ENCODE results near the gene FOXI1. TPM values are rescaled to one million over a fixed set of nuclear protein-coding genes. Genes with fewer than 3 reads are reported as not detected.

FOXI1 gene
- total RNA-seq, 1 experiment from 2014 or later: not detected

DNA sequence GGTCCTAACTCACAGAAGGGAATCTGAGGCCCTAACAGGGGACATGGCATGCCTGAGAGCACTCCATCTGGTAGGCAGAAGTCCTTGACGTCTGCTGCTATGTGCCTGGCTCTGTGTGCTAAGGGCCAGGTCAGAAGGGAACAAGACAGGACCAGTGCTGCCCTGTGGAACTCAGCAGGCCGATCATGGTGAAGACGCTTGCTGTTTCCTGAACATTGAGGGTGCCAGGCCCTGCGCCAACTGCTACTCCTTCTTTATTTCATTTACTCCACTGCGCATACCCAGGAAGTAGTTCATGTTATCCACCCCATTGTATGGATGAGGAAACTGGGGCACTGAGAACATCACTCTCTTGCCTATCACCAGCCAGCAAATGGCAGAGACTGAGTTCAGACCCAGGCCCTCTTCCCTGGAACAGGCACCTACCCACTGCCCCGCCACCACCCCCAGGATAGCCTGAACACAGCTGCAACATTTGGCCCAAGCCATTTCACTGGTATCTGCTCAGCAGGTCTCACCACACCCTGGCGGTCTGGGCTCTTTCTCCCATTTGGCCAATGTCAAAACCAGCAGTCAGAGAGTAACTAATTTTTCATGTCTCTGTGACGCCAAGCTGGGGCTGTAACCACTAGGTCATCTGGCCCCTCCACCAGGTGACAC is 24.8 kb upstream of the FOXI1 start:
- H3K4me3 ChIP-seq: no peak overlapping the region
- no peak overlapping the region for H2AFZ ChIP-seq
- no peaks in the 10 kb centered on the region for H3K4me1 ChIP-seq (replicated peaks; ENCODE audit: insufficient read depth)
- H3K9me2 ChIP-seq (ENCODE audit: insufficient read depth): no peaks in the 10 kb centered on the region
- H3K27me3 ChIP-seq (ENCODE audit: insufficient read depth, low read depth): no peaks in the 10 kb centered on the region
- no peaks in the 10 kb centered on the region for H3K9me3 ChIP-seq (ENCODE audit: insufficient read depth, low read depth)
- no peak for DNase-seq
- H3K36me3 ChIP-seq (ENCODE audit: low read depth): no peaks in the 10 kb centered on the region
- H3K79me2 ChIP-seq (ENCODE audit: low read depth): no peaks in the 10 kb centered on the region
- BruUV-seq (replicated peaks): no TSS peak
- no peak overlapping the region for H3K27ac ChIP-seq
- POLR2A ChIA-PET (ENCODE audit: unreplicated experiment): no interaction called here
- CTCF ChIA-PET: no interaction called here
- intact Hi-C loops (cut with micrococcal nuclease; ENCODE audit: unreplicated experiment): no loop called here
- no peaks in the 10 kb centered on the region for H3F3A ChIP-seq (ENCODE audit: insufficient read depth, low read depth)
- TF ChIP-seq EZH2 (IDR thresholded peaks at IDR 0.05; ENCODE audit: low read depth): no peak
- TF ChIP-seq, protein P1, sequence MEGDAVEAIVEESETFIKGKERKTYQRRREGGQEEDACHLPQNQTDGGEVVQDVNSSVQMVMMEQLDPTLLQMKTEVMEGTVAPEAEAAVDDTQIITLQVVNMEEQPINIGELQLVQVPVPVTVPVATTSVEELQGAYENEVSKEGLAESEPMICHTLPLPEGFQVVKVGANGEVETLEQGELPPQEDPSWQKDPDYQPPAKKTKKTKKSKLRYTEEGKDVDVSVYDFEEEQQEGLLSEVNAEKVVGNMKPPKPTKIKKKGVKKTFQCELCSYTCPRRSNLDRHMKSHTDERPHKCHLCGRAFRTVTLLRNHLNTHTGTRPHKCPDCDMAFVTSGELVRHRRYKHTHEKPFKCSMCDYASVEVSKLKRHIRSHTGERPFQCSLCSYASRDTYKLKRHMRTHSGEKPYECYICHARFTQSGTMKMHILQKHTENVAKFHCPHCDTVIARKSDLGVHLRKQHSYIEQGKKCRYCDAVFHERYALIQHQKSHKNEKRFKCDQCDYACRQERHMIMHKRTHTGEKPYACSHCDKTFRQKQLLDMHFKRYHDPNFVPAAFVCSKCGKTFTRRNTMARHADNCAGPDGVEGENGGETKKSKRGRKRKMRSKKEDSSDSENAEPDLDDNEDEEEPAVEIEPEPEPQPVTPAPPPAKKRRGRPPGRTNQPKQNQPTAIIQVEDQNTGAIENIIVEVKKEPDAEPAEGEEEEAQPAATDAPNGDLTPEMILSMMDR (conservative IDR thresholded peaks at IDR 0.05): no peak
- no peaks in the 10 kb centered on the region for H4K20me1 ChIP-seq (ENCODE audit: insufficient read depth)
- H3K4me2 ChIP-seq: no peak overlapping the region

DNA sequence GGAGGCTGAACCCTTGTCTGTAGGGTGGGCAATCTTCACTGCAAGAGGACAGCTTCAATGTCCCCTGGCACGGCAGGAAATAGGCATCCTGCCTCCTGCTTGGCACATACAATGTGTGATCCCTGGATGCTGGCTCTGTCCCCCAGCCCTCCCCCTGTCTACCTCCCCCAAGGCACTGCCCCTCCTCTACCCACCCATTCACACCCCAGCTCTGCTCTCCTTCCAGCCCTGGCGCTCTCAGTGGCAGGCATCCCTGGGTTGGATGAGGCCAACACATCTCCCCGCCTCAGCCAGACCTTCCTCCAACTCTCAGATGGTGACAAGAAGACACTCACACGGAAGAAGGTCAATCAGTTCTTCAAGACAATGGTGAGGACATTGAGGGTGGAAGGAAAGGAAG is 24.1 kb upstream of the FOXI1 start:
- no peak for DNase-seq
- Histone ChIP-seq H3K36me3 (ENCODE audit: low read depth) (no peaks in the 10 kb centered on the region), H3K9me2 (ENCODE audit: insufficient read depth) (no peaks in the 10 kb centered on the region), H3K4me1 (replicated peaks; ENCODE audit: insufficient read depth) (no peaks in the 10 kb centered on the region), H3K79me2 (ENCODE audit: low read depth) (no peaks in the 10 kb centered on the region), H3K4me2 (no peak overlapping the region), H3K27me3 (ENCODE audit: insufficient read depth, low read depth) (no peaks in the 10 kb centered on the region), H3K4me3 (no peak overlapping the region), H3K9me3 (ENCODE audit: insufficient read depth, low read depth) (no peaks in the 10 kb centered on the region), H4K20me1 (ENCODE audit: insufficient read depth) (no peaks in the 10 kb centered on the region), H3K27ac (no peak overlapping the region), H2AFZ (no peak overlapping the region), H3F3A (ENCODE audit: insufficient read depth, low read depth) (no peaks in the 10 kb centered on the region)
- POLR2A ChIA-PET (ENCODE audit: unreplicated experiment): no interaction called here
- intact Hi-C loops (cut with micrococcal nuclease; ENCODE audit: unreplicated experiment): no loop called here
- no peak for TF ChIP-seq EZH2 (IDR thresholded peaks at IDR 0.05; ENCODE audit: low read depth)
- BruUV-seq (replicated peaks): no TSS peak
- CTCF ChIA-PET: no interaction called here

DNA sequence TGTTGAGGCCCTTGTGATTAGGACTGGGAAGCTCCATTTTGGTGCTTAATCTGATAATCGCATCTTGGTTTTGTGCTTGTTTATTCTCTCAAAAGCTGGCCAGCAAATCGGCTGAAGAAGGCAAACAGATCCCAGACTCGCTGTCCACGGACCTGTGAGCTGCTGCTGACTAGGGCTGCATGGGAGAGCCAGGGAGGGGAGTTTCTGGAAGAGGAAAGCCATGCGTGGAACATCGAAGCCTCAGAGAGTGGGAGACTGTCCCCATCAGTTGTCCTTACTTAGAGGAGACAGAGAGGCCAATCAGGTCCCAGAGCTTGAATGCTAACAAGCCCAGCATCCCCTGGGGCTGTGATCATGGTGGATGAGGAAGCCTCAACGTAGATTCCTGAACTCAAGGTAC is 23.0 kb upstream of the FOXI1 start:
- Histone ChIP-seq H4K20me1 (ENCODE audit: insufficient read depth) (no peaks in the 10 kb centered on the region), H3K79me2 (ENCODE audit: low read depth) (no peaks in the 10 kb centered on the region), H3K4me3 (no peak overlapping the region), H3K4me2 (no peak overlapping the region), H3K36me3 (ENCODE audit: low read depth) (no peaks in the 10 kb centered on the region), H3K27me3 (ENCODE audit: insufficient read depth, low read depth) (no peaks in the 10 kb centered on the region), H3K9me3 (ENCODE audit: insufficient read depth, low read depth) (no peaks in the 10 kb centered on the region), H3K27ac (no peak overlapping the region), H3K4me1 (replicated peaks; ENCODE audit: insufficient read depth) (no peaks in the 10 kb centered on the region), H3F3A (ENCODE audit: insufficient read depth, low read depth) (no peaks in the 10 kb centered on the region), H2AFZ (no peak overlapping the region), H3K9me2 (ENCODE audit: insufficient read depth) (no peaks in the 10 kb centered on the region)
- intact Hi-C loops (cut with micrococcal nuclease; ENCODE audit: unreplicated experiment): no loop called here
- ChIA-PET POLR2A (ENCODE audit: unreplicated experiment) (no interaction called here), CTCF (no interaction called here)
- DNase-seq: no peak
- TF ChIP-seq, protein P1 (conservative IDR thresholded peaks at IDR 0.05): no peak
- no TSS peak for BruUV-seq (replicated peaks)

DNA sequence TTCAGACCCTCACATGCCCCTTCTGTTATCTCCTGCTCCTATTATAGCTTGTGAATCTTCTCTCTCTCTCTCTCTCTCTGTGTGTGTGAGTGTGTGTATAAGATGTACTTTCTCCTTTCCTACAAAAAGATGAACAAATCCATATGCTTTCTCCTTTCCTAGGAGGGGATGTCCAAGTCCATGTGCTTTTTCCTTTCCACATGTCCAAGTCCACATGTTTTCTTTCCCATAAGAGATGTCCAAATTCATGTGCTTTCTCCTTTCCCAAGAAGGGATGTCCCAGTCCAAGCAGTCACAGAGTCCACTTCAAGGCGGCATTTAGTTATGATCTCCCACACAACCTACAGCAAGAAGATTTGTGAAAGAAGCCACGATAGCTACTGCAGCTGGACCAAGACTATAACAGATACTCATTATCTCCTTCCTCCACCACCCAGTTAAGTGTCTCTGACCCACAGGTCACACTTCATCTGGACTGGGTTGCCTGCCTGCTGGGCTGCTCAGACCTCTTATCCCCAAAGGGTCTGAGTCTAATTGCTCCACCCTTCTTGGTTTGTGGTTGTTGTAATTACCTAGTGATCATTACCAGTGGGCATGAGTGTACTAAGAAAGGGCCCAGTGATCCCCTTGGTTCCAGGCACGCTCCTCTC is 18.4 kb upstream of the FOXI1 start:
- no TSS peak for BruUV-seq (replicated peaks)
- Histone ChIP-seq H3K27ac (no peak overlapping the region), H3K27me3 (ENCODE audit: insufficient read depth, low read depth) (no peaks in the 10 kb centered on the region), H3K4me2 (no peak overlapping the region), H2AFZ (no peak overlapping the region), H3F3A (ENCODE audit: insufficient read depth, low read depth) (no peaks in the 10 kb centered on the region), H3K9me3 (ENCODE audit: insufficient read depth, low read depth) (no peaks in the 10 kb centered on the region), H3K79me2 (ENCODE audit: low read depth) (no peaks in the 10 kb centered on the region), H3K9me2 (ENCODE audit: insufficient read depth) (no peaks in the 10 kb centered on the region), H4K20me1 (ENCODE audit: insufficient read depth) (no peaks in the 10 kb centered on the region), H3K4me3 (no peak overlapping the region), H3K4me1 (replicated peaks; ENCODE audit: insufficient read depth) (no peaks in the 10 kb centered on the region), H3K36me3 (ENCODE audit: low read depth) (no peaks in the 10 kb centered on the region)
- DNase-seq: no peak
- CTCF ChIA-PET: no interaction called here
- POLR2A ChIA-PET (ENCODE audit: unreplicated experiment): no interaction called here
- intact Hi-C loops (cut with micrococcal nuclease; ENCODE audit: unreplicated experiment): no loop called here
- TF ChIP-seq, protein P1 (conservative IDR thresholded peaks at IDR 0.05): no peak
- no peak for TF ChIP-seq EZH2 (IDR thresholded peaks at IDR 0.05; ENCODE audit: low read depth)
